Superior temporal gyrus (tissue), 1 donor: ENCODE measurements around the gene PIP4K2C.

Experiments used
- DNase-seq: peaks from one replicate; pipeline ENCODE4 v3.0.0-alpha.2; 2016; ENCODE audit errors: extremely low spot score

The PIP4K2C gene

DNA sequence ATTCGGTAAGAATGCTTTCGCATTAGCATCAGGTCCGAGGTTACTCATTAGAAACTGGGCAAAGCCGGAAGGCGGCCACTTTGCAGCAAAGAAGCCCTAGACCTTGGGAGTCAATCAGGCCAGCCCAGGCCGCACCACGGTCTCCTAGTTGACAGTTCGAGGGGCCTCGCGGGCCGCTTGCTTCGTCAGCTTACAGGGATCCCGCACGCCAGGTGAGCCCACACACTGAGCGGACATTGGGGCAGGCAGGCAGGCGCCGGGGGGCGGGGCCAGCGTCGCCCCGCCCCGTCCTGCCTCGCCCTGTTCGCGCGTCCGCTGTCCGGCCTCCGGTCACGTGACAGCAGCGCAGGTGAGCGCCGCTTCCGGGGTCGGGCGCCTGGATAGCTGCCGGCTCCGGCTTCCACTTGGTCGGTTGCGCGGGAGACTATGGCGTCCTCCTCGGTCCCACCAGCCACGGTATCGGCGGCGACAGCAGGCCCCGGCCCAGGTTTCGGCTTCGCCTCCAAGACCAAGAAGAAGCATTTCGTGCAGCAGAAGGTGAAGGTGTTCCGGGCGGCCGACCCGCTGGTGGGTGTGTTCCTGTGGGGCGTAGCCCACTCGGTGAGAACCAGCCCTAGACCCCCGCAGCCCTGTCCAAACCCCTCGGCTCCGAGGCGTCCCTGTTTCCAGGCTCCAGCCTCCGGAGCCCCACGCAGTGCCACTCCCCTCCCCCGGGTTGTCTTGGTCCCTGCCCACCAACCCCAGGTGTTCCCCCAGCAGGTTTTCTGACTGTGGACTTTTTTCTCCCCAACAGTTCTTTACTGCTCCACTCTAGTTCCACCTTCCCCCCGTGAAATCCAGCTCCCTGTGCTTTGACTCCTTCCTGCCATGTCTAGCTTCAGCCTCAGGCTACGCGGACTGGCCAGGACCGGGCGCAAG lies at the start of gene PIP4K2C:
PIP4K2C (plus strand) TSS at position 329 of the 918 bp plus-strand sequence; CDS start at position 427, 98 bp downstream.
- peak; percentile 66 for DNase-seq

DNA sequence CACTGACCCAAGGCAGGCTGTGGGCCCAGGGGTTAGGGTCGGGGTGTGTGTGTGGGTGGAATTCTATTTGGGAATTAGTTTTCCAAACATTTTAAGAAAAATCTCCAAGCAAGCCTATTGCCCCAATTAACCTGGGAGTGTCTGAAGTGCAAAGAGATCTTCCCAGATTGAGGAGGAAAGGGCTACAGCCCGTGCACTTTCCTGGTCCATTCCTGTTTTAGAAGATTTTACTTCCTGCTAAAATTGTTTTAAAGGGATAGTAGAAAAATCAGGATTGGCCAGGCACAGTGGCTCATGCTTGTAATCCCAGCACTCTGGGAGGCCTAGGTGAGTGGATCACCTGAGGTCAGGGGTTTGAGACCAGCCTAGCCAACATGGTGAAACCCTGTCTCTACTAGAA lies 49.3 kb upstream of the PIP4K2C start:
- no peak for DNase-seq

DNA sequence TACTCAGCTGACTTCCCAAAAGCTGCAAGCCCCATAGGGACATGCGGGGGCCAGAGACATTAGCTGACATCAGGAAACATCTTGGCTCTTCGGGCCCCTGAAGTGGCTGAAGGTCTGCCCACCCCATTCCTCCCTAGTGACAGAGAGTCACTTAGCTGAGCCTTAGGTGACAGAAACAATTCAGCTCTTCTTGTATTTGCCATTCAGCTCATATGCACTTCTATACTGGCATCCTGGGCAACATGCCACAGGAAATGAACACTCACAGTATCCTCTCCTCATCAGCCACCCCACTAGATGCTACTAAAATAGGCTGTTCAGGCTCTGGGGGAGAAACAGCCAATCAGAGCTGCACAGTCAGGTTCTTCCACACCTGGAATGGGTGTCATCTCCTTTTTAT lies 47.4 kb upstream of the PIP4K2C start:
- DNase-seq = peak; percentile 59

DNA sequence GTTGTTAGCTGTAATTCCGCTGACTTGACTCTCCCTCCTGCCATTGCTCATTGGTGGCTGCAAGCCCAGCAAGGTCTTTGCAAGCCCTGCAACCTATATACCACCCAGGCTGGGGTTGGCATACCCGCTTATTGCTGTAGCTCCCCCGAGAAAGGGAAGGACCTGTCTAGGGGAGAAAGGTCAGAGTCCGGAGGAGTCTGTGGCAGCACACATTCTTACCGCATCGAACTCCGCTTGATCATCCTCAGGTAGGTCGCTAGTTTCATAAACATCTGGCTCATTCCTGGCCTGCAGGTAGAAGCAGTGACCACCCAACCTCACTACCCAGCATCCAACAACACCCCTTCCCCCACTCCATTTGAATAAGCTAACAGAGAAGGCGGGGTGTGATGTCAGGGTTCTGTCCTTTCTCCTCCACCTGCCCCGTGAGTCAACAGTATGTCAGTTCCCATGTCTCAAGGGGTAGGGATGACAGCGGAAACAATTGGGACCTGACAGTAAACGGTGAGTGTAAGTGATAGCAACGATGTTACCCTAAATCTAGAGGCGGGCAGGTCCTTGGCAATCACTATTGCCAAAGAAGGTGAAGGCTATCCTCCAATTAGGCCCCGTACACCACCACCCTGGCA lies 45.1 kb upstream of the PIP4K2C start:
- DNase-seq = no peak

DNA sequence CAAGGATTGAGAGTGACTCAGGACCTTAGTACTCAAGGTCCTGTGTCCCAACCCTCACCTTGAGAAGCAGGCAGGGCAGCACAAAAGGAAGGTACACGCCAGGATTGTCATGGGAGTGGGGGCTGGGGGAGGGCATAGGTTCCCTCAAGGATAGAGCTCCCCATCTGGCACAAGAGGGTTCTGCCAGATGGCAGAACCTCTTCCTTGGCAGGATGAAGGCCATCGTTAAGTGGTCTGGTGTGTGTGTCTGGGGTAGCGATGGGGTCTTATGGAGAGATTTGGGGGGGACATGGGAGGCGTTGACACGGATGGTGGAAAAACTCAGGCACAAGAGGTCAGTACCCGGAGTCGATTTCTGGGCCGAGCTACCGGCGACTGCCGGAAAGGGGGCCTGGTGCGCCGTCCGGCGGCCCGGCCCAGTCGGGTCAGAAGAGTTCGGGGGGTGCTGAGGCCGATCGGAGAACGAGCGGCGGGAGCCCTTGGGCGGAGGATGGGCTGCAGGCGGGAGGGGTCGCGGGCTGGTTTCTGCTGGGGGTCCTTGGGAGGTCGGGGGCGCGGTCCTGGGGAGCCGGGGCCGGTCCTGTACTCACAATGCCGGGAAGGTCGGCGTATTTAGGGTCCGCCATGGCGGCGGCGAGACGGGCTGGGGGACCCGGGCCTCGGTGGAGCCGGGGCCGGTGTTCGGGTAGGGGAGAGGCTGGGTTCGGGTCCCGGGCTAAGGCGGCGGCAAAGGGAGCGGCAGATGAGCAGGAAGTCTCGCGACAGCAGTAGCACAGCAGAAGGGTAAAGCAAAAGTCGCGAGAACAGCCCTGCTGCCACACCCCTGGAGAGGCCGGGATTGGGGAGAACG lies 44.3 kb upstream of the PIP4K2C start, which contains the start of gene DCTN2:
DCTN2 (minus strand) TSS at position 755 of the 850 bp plus-strand sequence; CDS start at position 626, 129 bp downstream.
- no peak for DNase-seq

DNA sequence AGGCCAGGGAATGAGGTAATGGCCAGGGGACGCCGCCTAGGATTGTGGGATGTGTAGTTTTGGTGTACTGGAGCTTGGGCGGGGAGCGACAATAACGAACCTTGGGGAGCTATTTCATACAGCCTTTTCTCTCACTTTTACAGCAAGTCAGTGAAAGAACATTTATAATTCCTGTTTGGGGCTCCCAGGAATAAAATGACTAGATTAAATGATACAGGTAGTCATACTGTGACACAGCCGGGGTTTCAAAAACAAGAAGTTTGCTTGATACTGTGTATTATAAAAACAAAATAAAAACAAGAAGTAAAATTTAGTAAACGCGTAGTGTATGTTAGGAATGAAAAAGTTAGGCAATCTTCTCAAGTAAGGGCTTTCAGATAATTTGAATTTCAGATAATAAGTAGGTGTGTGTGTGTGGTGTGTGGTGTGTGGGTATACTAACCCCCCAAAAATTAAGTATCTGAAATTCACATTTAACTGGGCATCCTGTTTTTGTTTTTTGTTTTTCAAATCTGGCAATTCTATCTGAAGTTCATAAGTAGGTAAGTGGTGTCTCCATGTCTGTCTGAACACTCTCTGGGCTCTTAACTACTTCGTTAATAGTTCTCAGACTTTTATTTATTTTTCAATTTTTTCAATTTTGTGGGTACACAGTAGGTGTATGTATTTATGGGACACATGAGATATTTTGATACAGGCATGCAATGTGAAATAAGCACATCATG lies 43.5 kb upstream of the PIP4K2C start:
- DNase-seq = peak; percentile 98

DNA sequence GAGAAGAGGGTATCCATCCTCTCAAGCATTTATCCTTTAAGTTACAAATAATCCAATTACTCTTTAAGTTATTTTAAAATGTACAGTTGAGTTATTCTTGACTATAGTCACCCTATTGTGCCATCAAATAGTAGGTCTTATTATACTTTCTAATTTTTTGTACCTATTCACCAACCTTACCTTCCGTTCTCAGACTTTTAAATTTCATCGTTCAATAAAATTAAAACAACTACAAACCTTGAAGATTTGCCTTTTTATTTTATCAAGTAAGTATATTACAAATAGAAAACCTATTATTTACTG lies 43.0 kb upstream of the PIP4K2C start:
- DNase-seq = no peak

DNA sequence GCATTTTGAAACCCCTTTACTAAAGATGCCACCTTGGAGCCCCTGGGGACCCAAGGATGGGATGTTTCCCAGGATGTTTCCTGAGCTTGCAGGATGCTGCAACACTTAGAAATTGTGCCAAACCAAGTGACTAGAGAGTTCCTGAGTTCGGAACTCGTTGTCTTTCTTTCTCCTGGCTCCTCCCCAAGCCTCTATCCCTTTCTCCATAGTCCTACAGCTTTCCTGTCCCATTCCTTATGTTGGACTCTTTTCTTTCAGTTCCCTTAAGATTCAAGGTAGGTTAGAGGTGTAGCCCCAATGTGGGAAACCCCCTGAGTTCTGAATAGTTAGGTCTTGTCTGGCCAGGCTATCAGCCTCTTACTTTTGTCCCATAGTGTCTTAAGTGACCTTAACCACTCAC lies 42.5 kb upstream of the PIP4K2C start:
- no peak for DNase-seq

DNA sequence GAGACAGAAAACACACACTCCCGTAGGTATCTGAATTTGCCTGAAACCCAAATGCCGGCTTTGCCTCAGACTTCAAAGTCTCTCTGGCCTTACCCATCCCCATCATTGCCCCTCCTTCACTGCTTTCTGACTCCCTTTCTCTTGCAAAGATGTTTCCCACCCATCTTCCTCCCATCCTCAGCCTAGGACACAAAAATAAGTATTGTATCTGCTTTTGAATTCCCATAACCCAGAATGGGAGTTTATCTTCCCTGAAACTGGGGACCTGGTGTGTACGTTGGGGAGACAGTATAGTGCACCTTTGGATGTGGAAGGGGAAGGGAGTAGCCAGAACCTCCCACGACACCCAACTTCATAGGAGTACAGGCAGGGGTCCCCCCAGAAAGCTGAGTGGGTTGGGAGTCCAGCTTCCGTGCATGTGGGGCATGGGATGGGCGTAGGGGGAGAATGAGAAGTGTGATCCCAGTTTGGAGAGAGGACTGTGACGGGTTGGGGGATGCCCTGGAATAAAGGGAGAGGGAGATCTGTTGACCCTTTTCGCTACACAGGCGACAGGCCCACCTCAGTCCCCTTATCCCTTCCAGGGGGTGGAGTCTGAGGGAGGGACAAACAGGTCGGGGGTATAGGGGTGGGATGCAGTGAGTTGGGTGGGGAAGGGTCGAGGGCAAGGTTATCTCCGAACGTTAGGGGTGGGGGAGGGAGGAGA lies 41.6 kb upstream of the PIP4K2C start:
- no peak for DNase-seq

DNA sequence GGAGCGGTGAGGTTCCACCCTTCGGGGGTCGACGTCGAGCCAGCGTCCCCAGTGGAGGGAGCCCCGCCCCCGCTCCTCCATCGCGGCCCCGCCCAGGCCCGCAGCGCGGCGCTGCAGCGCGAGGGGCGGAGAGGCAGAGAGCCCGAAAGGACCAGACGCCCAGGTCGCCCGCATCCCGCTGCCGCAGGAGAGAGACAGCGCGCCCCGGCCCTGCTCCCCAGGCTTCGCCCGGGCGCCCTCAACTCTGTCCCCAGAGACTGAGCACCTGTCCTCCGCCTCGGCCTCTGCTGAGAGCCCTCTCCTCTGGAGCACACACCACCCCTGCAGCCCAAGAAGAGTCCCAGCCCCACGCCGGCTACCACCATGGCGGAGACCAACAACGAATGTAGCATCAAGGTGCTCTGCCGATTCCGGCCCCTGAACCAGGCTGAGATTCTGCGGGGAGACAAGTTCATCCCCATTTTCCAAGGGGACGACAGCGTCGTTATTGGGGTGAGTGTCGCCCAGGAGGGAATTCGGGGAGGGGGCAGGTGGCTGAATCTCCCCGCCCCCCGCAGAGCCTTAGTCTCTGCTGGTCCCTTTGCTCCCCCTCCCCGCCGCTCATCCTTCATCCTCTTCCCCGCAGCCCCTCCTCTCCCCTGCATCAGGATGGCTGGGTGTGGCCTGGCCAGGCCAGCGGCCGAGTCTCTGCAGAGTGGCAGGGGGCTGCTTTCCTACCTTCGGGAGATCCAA lies 40.9 kb upstream of the PIP4K2C start, which contains the start of gene KIF5A:
KIF5A (plus strand) TSS at position 136 of the 732 bp plus-strand sequence; CDS start at position 364, 228 bp downstream.
- DNase-seq = peak; percentile 67

DNA sequence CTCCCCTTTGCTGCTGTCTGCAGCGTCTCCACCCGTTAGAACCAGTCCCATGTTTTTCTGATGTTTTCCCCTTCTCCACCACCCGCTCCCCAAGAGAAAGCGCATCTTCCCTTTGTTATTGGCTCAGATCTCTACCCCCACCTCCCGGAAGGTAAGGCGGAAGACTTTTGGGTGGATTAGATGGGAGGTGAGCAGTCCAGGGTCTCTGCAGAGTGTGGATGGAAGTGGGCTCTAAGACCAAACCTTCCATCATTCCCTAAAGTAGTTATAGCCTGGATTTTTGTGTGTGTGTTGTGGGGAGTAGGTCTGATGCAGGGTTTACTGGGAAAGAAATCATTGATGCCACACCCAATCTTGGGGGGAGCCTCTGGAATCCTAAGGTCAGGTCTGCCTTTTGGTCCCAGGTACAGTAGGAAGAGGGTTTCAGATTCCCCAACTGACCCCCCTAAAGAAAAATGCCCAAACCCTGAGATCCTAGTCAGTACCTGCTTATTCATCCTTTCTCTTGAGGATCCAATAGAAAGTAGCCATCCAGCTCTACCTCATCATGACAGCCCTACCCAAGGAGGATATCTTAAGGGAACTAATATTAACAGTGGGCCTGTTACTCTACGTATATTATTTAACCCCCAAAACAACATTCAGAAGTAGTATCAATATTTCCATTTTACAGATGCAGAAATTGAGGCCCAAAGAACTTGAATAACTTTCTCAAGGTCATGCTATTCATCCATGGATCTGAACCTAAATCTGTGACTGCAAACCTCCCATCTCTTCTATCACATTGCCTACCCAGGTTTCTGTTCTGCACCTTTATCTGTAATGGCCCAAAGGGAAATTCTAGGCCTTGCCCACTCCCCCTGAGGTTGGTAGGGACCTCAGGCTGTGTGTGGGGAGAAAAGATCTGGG lies 40.1 kb upstream of the PIP4K2C start:
- no peak for DNase-seq

DNA sequence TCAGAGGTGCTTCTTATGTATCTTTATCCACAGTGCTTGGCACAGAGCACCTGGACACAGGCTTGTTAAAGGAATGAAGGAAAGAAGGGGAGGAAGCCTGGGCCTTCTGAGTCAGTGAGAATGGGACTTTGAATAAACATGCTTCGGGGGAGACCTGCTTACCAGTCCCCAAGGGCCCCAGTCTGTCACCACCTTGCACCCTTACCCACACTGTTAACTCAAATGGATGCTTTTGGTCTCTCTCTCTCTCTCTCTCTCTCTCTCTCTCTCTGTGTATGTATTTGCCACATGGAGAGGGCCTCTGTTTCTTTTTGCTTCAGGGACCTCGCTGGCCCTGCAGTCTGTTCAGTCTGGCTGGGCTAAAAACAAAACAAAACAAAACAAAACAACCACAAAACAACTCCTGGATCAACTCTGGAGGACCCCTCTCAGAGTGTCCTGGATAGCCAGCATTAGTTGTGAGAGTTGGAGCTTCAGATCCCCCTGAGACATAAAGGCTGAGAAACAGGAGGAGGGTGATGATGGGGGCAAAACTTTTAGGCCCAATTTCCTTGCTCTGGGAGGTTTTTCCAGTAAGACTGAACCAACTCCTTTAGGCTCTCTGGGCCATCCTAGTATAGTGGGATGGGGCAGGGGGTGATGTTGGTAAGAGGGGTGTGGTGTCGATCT lies 39.2 kb upstream of the PIP4K2C start:
- DNase-seq = no peak

DNA sequence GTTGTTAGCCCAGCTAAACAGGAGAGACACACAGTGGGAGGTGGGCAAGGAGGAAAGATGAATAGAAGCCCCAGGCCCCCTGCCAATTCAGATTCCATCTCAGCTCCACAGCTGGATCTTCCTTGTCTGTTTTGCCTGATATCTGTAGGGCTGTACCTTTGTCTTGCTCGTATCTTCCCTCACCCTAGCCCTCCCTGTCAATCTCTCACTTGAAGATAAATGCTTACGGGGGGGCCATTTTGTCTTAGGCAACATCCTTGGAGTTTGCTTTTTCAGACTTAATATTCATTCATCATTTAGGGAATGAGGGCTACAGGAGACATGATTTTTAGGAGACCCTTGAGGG lies 38.7 kb upstream of the PIP4K2C start:
- no peak for DNase-seq

DNA sequence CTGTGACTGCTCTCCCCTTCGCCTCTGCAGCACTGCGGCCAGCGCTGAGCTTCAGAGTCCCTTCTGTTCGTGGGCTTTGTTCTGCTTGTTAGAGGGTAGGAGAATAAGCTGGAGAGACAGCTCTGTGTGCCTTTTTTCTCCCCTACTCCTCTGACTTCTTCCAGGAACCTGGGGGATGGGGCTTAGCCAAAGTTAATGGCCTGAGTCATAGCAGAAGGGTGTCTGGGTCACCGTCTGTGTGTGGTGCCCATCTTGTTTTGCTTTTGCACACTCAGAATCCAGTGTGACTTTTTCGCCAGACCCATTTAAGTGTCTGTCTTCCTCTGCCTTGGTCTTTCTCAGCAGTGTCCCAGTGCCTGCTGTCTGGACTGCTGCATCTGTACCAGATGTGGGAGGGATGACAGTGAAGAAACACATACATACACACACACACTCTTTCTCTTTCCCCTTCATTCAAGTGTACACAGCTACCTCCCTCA lies 38.1 kb upstream of the PIP4K2C start:
- no peak for DNase-seq

DNA sequence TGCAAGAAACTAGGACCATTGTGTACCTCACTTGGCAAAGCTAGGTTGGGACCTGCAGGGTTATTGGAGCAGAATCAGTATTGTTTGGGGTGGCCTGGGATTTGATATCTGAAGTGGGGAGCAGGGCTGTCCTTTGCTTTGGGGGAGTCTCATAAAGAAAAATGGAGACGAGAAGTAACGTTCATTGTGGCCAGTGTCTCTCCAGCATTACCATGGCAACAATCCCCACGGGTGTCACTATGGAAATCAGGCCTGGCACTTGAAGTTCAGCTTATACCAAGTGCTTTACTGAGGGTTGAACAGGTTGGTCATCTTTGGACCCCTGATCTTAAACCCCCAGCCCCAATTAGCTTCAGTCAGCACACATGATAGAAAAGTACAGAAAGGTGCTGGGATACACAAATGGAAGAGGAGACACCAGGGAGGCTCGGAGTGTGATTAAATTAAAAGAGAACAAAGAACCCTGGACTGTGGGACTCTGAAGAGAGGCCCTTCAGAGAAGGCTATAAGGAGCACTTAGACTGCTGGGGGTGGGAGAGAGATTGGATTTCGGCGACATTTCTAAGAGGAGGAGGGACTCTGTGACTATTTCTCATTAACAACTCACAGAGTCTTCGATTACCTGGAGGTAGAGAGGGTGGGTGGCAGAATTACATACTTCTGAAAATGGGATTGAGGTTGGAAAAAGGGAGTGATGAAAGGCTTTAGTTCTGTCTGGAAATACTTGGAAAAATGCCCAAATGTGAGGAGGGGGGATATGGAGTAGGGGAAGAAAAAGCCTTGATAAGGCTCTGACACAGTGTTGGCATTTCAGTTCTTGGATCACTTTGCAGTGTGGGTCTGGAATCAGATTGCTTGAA lies 37.4 kb upstream of the PIP4K2C start:
- DNase-seq = no peak

DNA sequence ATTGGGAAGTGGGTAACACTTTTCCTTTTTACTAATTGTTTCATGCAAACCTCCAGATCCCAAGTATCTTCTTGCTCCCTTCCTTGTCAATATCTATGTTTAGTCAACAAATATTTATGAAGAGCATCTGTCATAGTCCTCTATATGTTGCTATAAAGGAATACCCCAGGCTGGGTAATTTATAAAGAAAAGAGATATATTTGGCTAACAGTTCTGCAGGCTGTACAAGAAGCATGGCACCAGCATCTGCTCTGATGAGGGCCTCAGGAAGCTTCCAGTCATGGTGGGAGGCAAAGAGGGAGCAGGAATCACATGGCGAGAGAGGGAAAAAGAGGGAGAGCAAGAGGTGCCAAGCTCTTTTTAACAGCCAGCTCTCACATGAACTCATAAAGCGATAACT lies 36.5 kb upstream of the PIP4K2C start:
- no peak for DNase-seq

DNA sequence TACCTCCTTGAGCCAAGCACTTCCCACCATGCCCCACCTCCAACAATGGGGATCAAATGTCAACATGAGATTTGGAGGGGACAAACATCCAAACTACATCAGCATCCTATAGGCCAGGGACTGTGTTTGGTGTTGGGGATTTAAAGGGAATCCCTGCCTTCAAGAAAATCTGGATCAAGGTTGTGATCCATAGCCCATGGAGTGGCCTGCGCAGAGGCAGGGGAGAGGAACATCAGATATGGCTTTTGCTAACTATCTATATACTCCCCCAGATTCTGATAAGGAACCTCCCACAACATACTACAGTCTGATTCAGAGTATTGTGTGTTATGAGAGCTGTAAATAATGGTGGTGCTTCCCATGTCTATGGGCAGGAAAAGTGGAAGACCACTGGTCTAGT lies 36.1 kb upstream of the PIP4K2C start:
- DNase-seq = no peak
